Activated CD4-positive, alpha-beta T cell treated with anti-CD3 and anti-CD28 coated beads for 36 hours (primary cell): ENCODE results near the gene RHOT2. TPM values are rescaled to one million over a fixed set of nuclear protein-coding genes. Genes with fewer than 3 reads are reported as not detected.

Experiments used
- ATAC-seq: fragments of 200-7000 bp; cut with Tn5 transposase; one replicate; pipeline ENCODE4 v1.10.0; 2021; ENCODE audit warnings: mild to moderate bottlenecking, moderate library complexity
- CTCF ChIA-PET: fragments of 350-600 bp; sonication (Branson Sonifier 250); formaldehyde crosslinking; loops from one replicate; lab custom pipeline; 2021; ENCODE audit warnings: antibody characterized with exemption; lab: Charles Lee
- POLR2A ChIA-PET: fragments of 350-600 bp; sonication (Branson Sonifier 250); formaldehyde crosslinking; loops from one replicate; lab custom pipeline; 2021; ENCODE audit warnings: antibody characterized with exemption, inconsistent platforms; lab: Charles Lee
- DNase-seq: peaks from one replicate; pipeline ENCODE4 v3.0.0-alpha.2; 2020
- H3K27ac Mint-ChIP-seq: one replicate; pipeline ENCODE4 v1.8.0; 2021; ENCODE audit warnings: mixed read lengths
- H3K27me3 Mint-ChIP-seq: one replicate; pipeline ENCODE4 v1.8.0; 2021; ENCODE audit warnings: mixed read lengths
- H3K36me3 Mint-ChIP-seq: one replicate; pipeline ENCODE4 v1.8.0; 2021; ENCODE audit warnings: low read depth, mixed read lengths
- H3K4me1 Mint-ChIP-seq: one replicate; pipeline ENCODE4 v1.8.0; 2021; ENCODE audit warnings: mixed read lengths
- H3K4me3 Mint-ChIP-seq: one replicate; pipeline ENCODE4 v1.8.0; 2021; ENCODE audit warnings: mild to moderate bottlenecking, moderate library complexity, mixed read lengths
- H3K9me3 Mint-ChIP-seq: one replicate; pipeline ENCODE4 v1.8.0; 2021; ENCODE audit warnings: low read depth, mixed read lengths
- intact Hi-C, 2 experiments: fragments of 100-400 bp; cut with DNase I in 1 of 2; cut with micrococcal nuclease in 1 of 2; formaldehyde crosslinking; loops; one replicate each; pipeline versions ENCODE4 v1.14.2 to v1.15.1; 2022 to 2024; cut with DNase I, micrococcal nuclease
- total RNA-seq, 2 experiments: library from RNA; stranded (reverse); gene quantifications; one replicate each; pipeline ENCODE4 v1.2.3, GENCODE V29; 2021

Gene RHOT2
- total RNA-seq, 2 experiments from 2014 or later = 123 to 130 TPM

DNA sequence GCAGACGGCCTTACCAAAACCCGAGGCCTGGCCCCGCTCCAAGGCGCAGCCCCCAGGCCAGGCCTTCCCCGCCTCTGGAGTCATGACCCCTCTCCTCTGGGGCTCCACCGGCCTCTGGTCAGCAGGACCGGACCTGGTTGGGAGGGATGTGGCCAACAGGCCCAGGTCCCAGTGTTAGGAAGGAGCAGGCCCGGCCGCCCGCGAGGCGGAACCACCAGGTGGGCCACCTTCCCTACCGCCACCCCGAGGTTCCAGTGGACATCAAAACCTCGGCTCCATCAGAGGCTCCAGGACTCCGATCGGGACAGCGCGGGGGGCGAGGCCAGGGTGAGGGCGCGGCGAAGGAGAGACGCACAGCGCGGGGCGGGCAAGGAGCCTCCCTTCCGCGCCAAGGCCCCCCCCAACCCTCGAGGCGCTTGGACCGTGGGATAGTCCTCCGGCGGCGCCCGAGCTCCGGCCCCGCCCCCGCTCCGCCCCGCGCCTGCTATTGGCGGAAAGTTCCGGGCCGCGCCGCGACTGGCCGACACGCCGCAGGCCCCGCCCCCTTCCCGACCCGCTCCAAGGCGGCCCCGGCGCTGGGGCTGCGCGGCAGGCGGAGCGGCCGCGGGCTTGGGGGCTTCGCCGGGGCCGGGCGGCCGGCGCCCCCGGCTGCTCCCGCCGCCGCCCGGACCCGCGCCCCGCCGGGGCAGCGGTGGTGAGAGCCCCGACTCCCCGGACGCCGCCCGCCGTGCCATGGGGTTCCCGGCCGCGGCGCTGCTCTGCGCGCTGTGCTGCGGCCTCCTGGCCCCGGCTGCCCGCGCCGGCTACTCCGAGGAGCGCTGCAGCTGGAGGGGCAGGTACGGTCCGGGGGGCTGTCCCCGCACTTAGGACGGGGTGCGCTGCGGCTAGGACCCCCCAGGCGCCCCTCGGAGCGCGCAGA is 46.9 kb downstream of the RHOT2 start, which contains the start of gene METRN:
METRN (plus strand) TSS at position 561 of the 919 bp plus-strand sequence; CDS start at position 733, 172 bp downstream.
- ChIA-PET POLR2A (interaction anchor here (0.6 kb wide), 1 partner anchor 409 kb away, joined by 3 read pairs; no protein-coding TSS in a partner anchor), CTCF (interaction anchor here (1.0 to 5.4 kb wide), 3 partner anchors 10 to 70 kb away, joined by 3 to 55 read pairs (median 3); no protein-coding TSS in a partner anchor)
- H3K4me1 Mint-ChIP-seq = peaks cover 8% of the 10 kb centered on the region
- intact Hi-C loops = loop anchor here in 1 of 2 experiments (1.0 kb wide), 4 partner anchors 12 to 26 kb away; partner anchors contain the start of gene HAGHL
- peaks cover 14% of the 10 kb centered on the region for H3K27me3 Mint-ChIP-seq
- DNase-seq (peak; percentile 95), ATAC-seq (peak; percentile 85)
- no peak within 1 kb of the TSS for H3K27ac Mint-ChIP-seq
- H3K9me3 Mint-ChIP-seq = no peaks in the 10 kb centered on the region
- no peaks in the 10 kb centered on the region for H3K36me3 Mint-ChIP-seq
- peak within 1 kb of the TSS; percentile 56 for H3K4me3 Mint-ChIP-seq

DNA sequence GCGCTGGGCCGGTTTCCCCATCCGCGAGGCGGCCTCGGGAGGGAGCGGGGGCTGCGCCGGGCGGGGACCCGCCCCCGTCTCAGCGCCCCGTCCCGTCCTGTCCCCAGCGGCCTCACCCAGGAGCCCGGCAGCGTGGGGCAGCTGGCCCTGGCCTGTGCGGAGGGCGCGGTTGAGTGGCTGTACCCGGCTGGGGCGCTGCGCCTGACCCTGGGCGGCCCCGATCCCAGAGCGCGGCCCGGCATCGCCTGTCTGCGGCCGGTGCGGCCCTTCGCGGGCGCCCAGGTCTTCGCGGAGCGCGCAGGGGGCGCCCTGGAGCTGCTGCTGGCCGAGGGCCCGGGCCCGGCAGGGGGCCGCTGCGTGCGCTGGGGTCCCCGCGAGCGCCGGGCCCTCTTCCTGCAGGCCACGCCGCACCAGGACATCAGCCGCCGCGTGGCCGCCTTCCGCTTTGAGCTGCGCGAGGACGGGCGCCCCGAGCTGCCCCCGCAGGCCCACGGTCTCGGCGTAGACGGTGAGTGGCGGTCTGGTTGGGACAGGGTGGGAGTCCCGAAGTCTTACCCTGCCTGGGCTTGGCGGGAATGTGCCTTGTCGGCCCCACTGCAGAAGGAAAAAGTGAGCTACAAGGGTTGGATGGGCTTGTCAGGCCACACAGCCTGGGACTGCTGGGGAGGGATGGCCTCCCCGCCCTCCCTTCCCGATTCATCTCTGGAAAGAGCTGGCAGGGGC is 47.7 kb downstream of the RHOT2 start:
- Mint-ChIP-seq H3K4me3 (peak overlapping the region; percentile 56), H3K9me3 (no peaks in the 10 kb centered on the region), H3K27me3 (peaks cover 12% of the 10 kb centered on the region), H3K4me1 (peaks cover 14% of the 10 kb centered on the region), H3K36me3 (no peaks in the 10 kb centered on the region), H3K27ac (no peak overlapping the region)
- ChIA-PET POLR2A (interaction anchor here (1.3 kb wide), 1 partner anchor 11 kb away, joined by 4 read pairs; the partner anchor contains the start of genes CCDC78 and HAGHL), CTCF (interaction anchor here (0.6 to 5.4 kb wide), 5 partner anchors 9 to 150 kb away, joined by 3 to 55 read pairs (median 3); no protein-coding TSS in a partner anchor)
- ATAC-seq = peak; percentile 2
- no peak for DNase-seq
- intact Hi-C loops = loop anchor here in 1 of 2 experiments (1.0 kb wide), 4 partner anchors 12 to 26 kb away; partner anchors contain the start of gene HAGHL

DNA sequence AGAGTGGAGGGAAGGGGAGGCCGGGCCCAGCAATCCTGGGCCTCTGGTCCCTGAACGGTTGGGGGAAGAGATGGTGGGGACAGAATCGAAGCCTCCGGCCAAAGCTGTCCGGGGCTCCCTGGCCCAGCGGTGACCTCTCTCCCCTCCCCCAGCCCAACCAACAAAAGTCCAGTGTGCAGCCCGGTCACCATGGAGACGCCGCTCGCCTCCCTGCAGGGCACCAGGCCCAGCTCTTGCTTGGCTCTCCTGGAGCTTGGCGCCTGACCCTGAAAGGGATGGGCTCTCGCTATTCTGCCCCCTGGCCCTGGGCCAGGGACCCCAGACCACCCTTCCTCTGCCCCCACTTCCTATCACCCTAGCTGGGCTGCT is 48.3 kb downstream of the RHOT2 start:
- Mint-ChIP-seq H3K9me3 (no peaks in the 10 kb centered on the region), H3K4me1 (peaks cover 14% of the 10 kb centered on the region), H3K27me3 (peaks cover 10% of the 10 kb centered on the region), H3K36me3 (no peaks in the 10 kb centered on the region), H3K4me3 (peak overlapping the region; percentile 56), H3K27ac (no peak overlapping the region)
- ChIA-PET CTCF (interaction anchor here (0.6 to 5.4 kb wide), 4 partner anchors 48 to 149 kb away, joined by 3 to 55 read pairs (median 3); partner anchors contain the start of gene RHOT2), POLR2A (interaction anchor here (1.3 kb wide), 1 partner anchor 10 kb away, joined by 4 read pairs; the partner anchor contains the start of genes CCDC78 and HAGHL)
- intact Hi-C loops = no loop called here
- no peak for DNase-seq
- ATAC-seq = no peak

DNA sequence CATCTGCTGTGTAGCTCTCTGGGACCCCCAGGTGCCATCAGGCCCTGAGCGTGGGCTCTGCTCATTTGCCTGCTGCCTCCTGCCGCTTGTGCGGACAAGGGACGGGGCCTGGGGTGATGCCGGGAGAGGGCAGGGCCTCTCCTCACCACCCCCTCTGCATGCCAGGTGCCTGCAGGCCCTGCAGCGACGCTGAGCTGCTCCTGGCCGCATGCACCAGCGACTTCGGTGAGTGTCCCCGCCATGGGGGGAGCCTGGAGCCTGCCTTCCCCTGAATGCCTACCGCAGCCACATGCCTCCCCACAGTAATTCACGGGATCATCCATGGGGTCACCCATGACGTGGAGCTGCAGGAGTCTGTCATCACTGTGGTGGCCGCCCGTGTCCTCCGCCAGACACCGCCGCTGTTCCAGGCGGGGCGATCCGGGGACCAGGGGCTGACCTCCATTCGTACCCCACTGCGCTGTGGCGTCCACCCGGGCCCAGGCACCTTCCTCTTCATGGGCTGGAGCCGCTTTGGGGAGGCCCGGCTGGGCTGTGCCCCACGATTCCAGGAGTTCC is 48.9 kb downstream of the RHOT2 start:
- no peak overlapping the region for H3K27ac Mint-ChIP-seq
- no peaks in the 10 kb centered on the region for H3K36me3 Mint-ChIP-seq
- peaks cover 15% of the 10 kb centered on the region for H3K4me1 Mint-ChIP-seq
- H3K9me3 Mint-ChIP-seq = no peaks in the 10 kb centered on the region
- H3K4me3 Mint-ChIP-seq = no peak overlapping the region
- H3K27me3 Mint-ChIP-seq = peaks cover 9% of the 10 kb centered on the region
- CTCF ChIA-PET = interaction anchor here (0.7 to 5.4 kb wide), 3 partner anchors 49 to 74 kb away, joined by 3 to 55 read pairs (median 3); partner anchors contain the start of gene RHOT2
- DNase-seq = no peak
- ATAC-seq = no peak
- POLR2A ChIA-PET = interaction anchor here (1.3 kb wide), 1 partner anchor 10 kb away, joined by 4 read pairs; the partner anchor contains the start of genes CCDC78 and HAGHL
- intact Hi-C loops = no loop called here

DNA sequence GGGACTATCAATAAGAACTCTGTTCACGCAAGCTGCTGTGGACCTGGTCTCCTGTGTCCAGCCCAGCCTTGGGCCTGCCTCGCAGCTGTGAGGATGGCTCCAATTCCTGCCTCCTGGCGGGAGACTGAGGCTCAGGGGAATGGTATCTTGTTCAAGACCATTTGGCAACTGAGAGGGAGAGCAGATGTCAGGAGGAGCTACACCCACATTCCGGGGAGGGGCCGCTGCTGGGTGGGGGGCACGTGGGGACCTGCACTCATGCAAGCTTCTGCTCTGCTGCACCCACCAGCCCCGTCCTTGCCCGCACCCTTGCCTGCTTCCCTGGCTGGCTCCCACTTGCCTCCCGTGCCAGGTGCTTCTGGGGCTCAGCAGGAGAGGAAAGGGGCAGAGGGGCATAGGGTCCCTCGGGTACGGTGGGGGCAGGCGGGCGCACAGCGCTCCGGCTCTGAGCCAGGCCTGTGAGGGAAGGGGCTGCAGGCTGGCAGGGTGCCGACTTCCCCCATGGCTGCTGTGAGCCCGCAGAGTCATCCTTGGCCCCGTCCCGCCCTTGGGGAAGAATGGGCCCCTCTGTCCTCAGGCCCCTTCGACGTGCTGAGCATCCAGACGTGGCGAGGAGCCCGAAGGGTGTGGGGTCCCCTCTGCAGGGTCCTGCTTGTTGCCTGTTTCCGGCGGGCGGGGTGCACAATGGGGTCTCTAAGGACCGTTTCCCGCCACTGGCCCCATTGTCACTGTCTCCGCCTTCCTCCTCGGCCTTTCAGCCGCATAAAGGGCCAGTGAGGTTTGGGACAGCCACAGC is 49.7 kb downstream of the RHOT2 start:
- intact Hi-C loops = no loop called here
- no peak overlapping the region for H3K4me3 Mint-ChIP-seq

DNA sequence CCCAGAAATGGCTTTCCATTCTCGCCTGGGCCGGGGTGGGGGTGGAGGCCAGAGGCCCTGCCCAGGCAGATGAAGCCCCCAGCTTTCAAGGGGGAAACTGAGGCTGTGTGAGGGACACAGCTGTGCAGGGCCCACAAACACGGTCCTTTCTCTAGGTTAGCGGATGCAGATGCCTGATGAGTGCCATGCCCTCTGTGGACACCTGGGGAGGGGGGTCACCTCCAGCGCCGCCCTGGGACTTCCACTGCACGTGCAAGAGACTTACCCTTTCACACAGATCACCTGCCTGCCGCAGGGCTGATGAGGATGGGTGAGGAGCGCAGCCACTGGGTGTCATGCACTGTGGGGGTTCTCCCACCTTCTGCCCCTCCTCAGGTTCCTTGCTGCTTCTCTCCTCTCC is 50.5 kb downstream of the RHOT2 start:
- H3K4me3 Mint-ChIP-seq = no peak overlapping the region
- H3K36me3 Mint-ChIP-seq = no peaks in the 10 kb centered on the region
- POLR2A ChIA-PET = no interaction called here
- no peak overlapping the region for H3K27ac Mint-ChIP-seq
- CTCF ChIA-PET = no interaction called here
- intact Hi-C loops = no loop called here
- H3K4me1 Mint-ChIP-seq = peaks cover 16% of the 10 kb centered on the region
- H3K9me3 Mint-ChIP-seq = no peaks in the 10 kb centered on the region
- ATAC-seq = no peak
- H3K27me3 Mint-ChIP-seq = peaks cover 6% of the 10 kb centered on the region
- DNase-seq = no peak

More for the DNA sequence above, 49.7 kb downstream of the RHOT2 start:
- H3K27me3 Mint-ChIP-seq = peaks cover 8% of the 10 kb centered on the region
- no peak overlapping the region for H3K27ac Mint-ChIP-seq
- POLR2A ChIA-PET = interaction anchor here (0.6 kb wide), 1 partner anchor 286 kb away, joined by 3 read pairs; no protein-coding TSS in a partner anchor
- peaks cover 16% of the 10 kb centered on the region for H3K4me1 Mint-ChIP-seq
- ATAC-seq (no peak), DNase-seq (no peak)
- CTCF ChIA-PET = no interaction called here
- no peaks in the 10 kb centered on the region for H3K36me3 Mint-ChIP-seq
- H3K9me3 Mint-ChIP-seq = no peaks in the 10 kb centered on the region

DNA sequence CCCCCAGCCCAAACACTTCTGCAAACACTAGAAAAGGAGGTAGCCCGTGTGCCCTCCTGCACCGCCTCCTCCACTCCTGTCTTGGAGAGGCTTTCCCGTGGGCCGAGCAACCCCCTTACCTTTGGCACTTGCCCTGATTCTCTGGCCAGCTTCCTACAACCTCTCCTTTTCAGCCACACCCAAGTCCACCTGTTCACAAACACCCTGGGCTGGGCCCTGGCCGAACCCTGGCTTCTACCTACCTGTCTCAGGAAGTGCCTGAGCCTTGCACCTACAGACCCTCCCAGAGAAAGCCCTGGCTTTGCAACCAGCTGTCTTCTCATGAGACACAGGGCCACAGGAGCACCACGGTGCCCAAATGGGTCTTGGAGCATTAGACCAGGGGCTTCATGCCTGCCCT is 51.0 kb downstream of the RHOT2 start:
- ATAC-seq (no peak), DNase-seq (no peak)
- Mint-ChIP-seq H3K4me1 (peaks cover 16% of the 10 kb centered on the region), H3K4me3 (peak overlapping the region; percentile 76), H3K27ac (peak overlapping the region; percentile 47), H3K27me3 (peaks cover 5% of the 10 kb centered on the region), H3K36me3 (no peaks in the 10 kb centered on the region), H3K9me3 (no peaks in the 10 kb centered on the region)
- ChIA-PET CTCF (no interaction called here), POLR2A (no interaction called here)
- intact Hi-C loops = no loop called here

DNA sequence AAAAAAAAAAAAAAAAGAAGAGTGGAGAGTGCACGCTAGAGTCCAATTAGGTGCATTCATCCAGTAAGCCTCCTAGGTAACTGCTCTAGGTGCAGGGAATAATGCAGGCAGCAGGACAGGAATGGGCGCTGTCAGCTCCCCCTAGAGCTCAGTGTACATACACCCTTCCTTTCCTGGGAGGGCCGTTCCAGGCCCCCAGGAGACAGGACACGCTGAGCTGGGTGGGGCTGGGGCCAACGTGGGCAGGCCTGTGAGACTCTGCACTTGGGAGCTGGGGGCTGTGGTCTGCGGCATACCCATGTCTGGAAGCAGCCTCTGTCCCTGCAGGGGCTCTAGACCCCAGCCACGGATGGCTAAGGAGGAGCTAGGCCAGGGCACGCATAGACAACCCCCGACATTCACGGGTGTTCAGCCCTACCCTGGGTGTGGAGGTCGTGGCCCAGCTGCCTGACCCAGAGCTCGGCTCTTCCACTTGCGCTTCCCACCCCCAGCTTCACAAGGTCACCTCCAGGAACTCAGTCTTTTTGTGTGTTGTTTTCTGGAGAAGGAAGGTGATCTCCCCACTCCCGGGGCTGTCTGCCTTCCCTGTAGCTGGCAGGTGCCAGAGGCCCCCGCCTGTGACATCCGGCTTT is 52.0 kb downstream of the RHOT2 start:
- Mint-ChIP-seq H3K36me3 (no peaks in the 10 kb centered on the region), H3K4me1 (peaks cover 16% of the 10 kb centered on the region), H3K4me3 (peak overlapping the region; percentile 76), H3K27me3 (peaks cover 3% of the 10 kb centered on the region), H3K27ac (peak overlapping the region; percentile 78), H3K9me3 (no peaks in the 10 kb centered on the region)
- ChIA-PET CTCF (interaction anchor here (0.7 to 3.5 kb wide), 11 partner anchors 8 to 73 kb away, joined by 3 to 29 read pairs (median 4); partner anchors contain the start of genes CHTF18, CIAO3 and RPUSD1), POLR2A (interaction anchor here (0.6 kb wide), 1 partner anchor 80 kb away, joined by 3 read pairs; no protein-coding TSS in a partner anchor)
- no peak for ATAC-seq
- peak; percentile 34 for DNase-seq
- intact Hi-C loops = loop anchor here (2.0 to 5.0 kb wide), 4 partner anchors 21 to 69 kb away; partner anchors contain the start of genes CIAO3 (in 2 of the 2), CHTF18 (in 1 of the 2), JMJD8 (in 1 of the 2) and RPUSD1 (in 1 of the 2)

DNA sequence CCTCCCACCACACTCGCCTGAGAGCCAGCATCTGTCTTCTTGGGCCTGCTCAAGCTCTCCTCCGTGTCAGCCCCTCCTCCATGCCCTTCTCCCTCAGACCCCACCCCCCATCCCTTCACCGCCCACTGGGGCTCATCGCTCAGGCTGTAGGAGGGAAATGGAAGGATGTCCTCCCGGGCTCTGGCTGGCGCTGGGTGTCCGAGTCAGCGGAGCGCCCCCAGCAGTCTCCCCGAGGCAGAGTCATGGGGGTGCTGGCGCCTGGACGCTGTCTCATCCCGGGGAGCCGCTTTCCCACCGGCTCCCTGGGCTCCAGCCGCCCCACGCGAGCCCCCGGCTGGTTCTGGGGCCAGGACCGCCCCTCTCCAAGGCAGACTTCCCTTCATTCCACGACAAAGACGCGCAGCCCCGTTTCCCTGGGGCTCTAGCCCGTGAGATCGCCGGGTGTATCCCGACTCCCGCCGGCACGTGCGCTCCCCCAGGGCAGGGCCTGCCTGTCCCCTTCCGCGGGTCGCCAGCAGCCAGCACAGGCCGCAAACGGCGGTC is 52.6 kb downstream of the RHOT2 start:
- POLR2A ChIA-PET = interaction anchor here (0.6 kb wide), 1 partner anchor 80 kb away, joined by 3 read pairs; no protein-coding TSS in a partner anchor
- CTCF ChIA-PET = interaction anchor here (0.7 to 3.5 kb wide), 13 partner anchors 9 to 73 kb away, joined by 3 to 29 read pairs (median 4); partner anchors contain the start of genes CHTF18, CIAO3 and RPUSD1
- intact Hi-C loops = loop anchor here (2.0 to 5.0 kb wide), 4 partner anchors 20 to 68 kb away; partner anchors contain the start of genes CIAO3 (in 2 of the 2), CHTF18 (in 1 of the 2), JMJD8 (in 1 of the 2) and RPUSD1 (in 1 of the 2)
- DNase-seq (peak; percentile 78), ATAC-seq (peak; percentile 61)
- Mint-ChIP-seq H3K9me3 (no peaks in the 10 kb centered on the region), H3K36me3 (no peaks in the 10 kb centered on the region), H3K27ac (peak overlapping the region; percentile 78), H3K27me3 (peaks cover 3% of the 10 kb centered on the region), H3K4me3 (peak overlapping the region; percentile 76), H3K4me1 (peaks cover 16% of the 10 kb centered on the region)
